ENCODE data around the gene CDH23. TPM values are rescaled to one million over a fixed set of nuclear protein-coding genes. Genes with fewer than 3 reads are reported as not detected.

Gene CDH23
- total RNA-seq, 1 donor from 2014 or later, result 20.9 TPM

GRCh38 chr10:71816936-71817618 is 420.4 kb downstream of the CDH23 start:
- DNase-seq (ENCODE audit: low spot score), result no peak
- ATAC-seq, result no peak

GRCh38 chr10:71817831-71818655 is 421.3 kb downstream of the CDH23 start:
- ATAC-seq, result peak; percentile 67
- DNase-seq (ENCODE audit: low spot score), result peak; percentile 69

- DNase-seq (ENCODE audit: low spot score), result no peak
- ATAC-seq, result no peak
These were observed 422.0 kb downstream of the CDH23 start for GRCh38 chr10:71818674-71819260.

- ATAC-seq (no peak), DNase-seq (ENCODE audit: low spot score) (no peak)
These were observed 422.7 kb downstream of the CDH23 start for GRCh38 chr10:71819441-71819861.

- DNase-seq (ENCODE audit: low spot score) (no peak), ATAC-seq (no peak)
These were observed 423.3 kb downstream of the CDH23 start for GRCh38 chr10:71819985-71820384.

GRCh38 chr10:71820966-71821365 is 424.2 kb downstream of the CDH23 start:
- no peak for DNase-seq (ENCODE audit: low spot score)
- ATAC-seq, result no peak

- ATAC-seq (no peak), DNase-seq (ENCODE audit: low spot score) (no peak)
These were observed 425.4 kb downstream of the CDH23 start for GRCh38 chr10:71821909-71822763.

GRCh38 chr10:71823356-71823755 is 426.6 kb downstream of the CDH23 start:
- no peak for ATAC-seq
- no peak for DNase-seq (ENCODE audit: low spot score)

- no peak for ATAC-seq
- no peak for DNase-seq (ENCODE audit: low spot score)
These were observed 427.6 kb downstream of the CDH23 start for GRCh38 chr10:71824333-71824732.

GRCh38 chr10:71825217-71825616 is 428.5 kb downstream of the CDH23 start:
- no peak for DNase-seq (ENCODE audit: low spot score)
- ATAC-seq, result no peak

- DNase-seq (ENCODE audit: low spot score) (no peak), ATAC-seq (no peak)
These were observed 431.1 kb downstream of the CDH23 start for GRCh38 chr10:71827852-71828251.

- DNase-seq (ENCODE audit: low spot score) (no peak), ATAC-seq (no peak)
These were observed 432.0 kb downstream of the CDH23 start for GRCh38 chr10:71828702-71829101.

- no peak for DNase-seq (ENCODE audit: low spot score)
These were observed 432.5 kb downstream of the CDH23 start for GRCh38 chr10:71829171-71829570.

GRCh38 chr10:71829896-71830295 is 433.2 kb downstream of the CDH23 start:
- DNase-seq (ENCODE audit: low spot score) (no peak), ATAC-seq (no peak)

More at GRCh38 chr10:71829171-71829570, 432.5 kb downstream of the CDH23 start:
- ATAC-seq, result peak; percentile 37

- ATAC-seq, result no peak
These were observed 434.0 kb downstream of the CDH23 start for GRCh38 chr10:71830726-71831125.

GRCh38 chr10:71831646-71832552 is 435.2 kb downstream of the CDH23 start:
- DNase-seq (ENCODE audit: low spot score) (no peak), ATAC-seq (no peak)

More at GRCh38 chr10:71830726-71831125, 434.0 kb downstream of the CDH23 start:
- DNase-seq (ENCODE audit: low spot score), result no peak

GRCh38 chr10:71832967-71833366 is 436.2 kb downstream of the CDH23 start:
- DNase-seq (ENCODE audit: low spot score) (no peak), ATAC-seq (no peak)

- no peak for ATAC-seq
- DNase-seq (ENCODE audit: low spot score), result no peak
These were observed 437.0 kb downstream of the CDH23 start for GRCh38 chr10:71833451-71834342.

- DNase-seq (ENCODE audit: low spot score) (no peak), ATAC-seq (no peak)
These were observed 437.6 kb downstream of the CDH23 start for GRCh38 chr10:71834343-71834674.

All from left lobe of liver (tissue), 2 donors.